KMS-11 (cell line): ENCODE data around the gene FER.

Source experiments
- H2AFZ ChIP-seq: fragments of 200-600 bp; sonication (generic); 2 replicates; pipeline ENCODE4 v1.6.1; 2016; ENCODE audit warnings: antibody characterized with exemption, mixed run types, low read depth
- H3K27ac ChIP-seq: fragments of 200-600 bp; sonication (generic); 2 replicates; pipeline ENCODE4 v1.6.1; 2016; ENCODE audit warnings: mild to moderate bottlenecking, mixed run types
- H3K27me3 ChIP-seq: fragments of 200-600 bp; sonication (generic); 2 replicates; pipeline ENCODE4 v1.6.1; 2017; ENCODE audit warnings: mild to moderate bottlenecking, low read depth, mixed run types, moderate library complexity; ENCODE audit not compliant: insufficient read depth
- H3K36me3 ChIP-seq: fragments of 200-600 bp; sonication (generic); 2 replicates; pipeline ENCODE4 v1.6.1; 2017; ENCODE audit warnings: mild to moderate bottlenecking, mixed run types; ENCODE audit not compliant: insufficient read depth
- H3K4me1 ChIP-seq: fragments of 200-600 bp; sonication (generic); 2 replicates; pipeline ENCODE4 v1.6.1; 2016; ENCODE audit warnings: mild to moderate bottlenecking, low read depth, mixed run types; ENCODE audit not compliant: poor library complexity, severe bottlenecking
- H3K4me2 ChIP-seq: fragments of 200-600 bp; sonication (generic); 2 replicates; pipeline ENCODE4 v1.7.0; 2016; ENCODE audit warnings: mild to moderate bottlenecking, mixed run types
- H3K4me3 ChIP-seq: fragments of 200-600 bp; sonication (generic); IDR thresholded peaks from 2 replicates; pipeline ENCODE4 v1.6.1; 2017; ENCODE audit warnings: low read depth, low read length, mixed read lengths; ENCODE audit not compliant: insufficient read depth
- H3K79me2 ChIP-seq: fragments of 200-600 bp; sonication (generic); 2 replicates; pipeline ENCODE4 v1.6.1; 2016; ENCODE audit warnings: low read depth, mixed run types; ENCODE audit not compliant: insufficient read depth
- H3K9ac ChIP-seq: fragments of 200-600 bp; sonication (generic); 2 replicates; pipeline ENCODE4 v1.6.1; 2016; ENCODE audit warnings: mild to moderate bottlenecking, mixed run types
- H4K20me1 ChIP-seq: fragments of 200-600 bp; sonication (generic); 2 replicates; pipeline ENCODE4 v1.6.1; 2016; ENCODE audit warnings: mild to moderate bottlenecking, mixed run types; ENCODE audit not compliant: insufficient read depth
- CTCF ChIP-seq: fragments of 200-600 bp; sonication (generic); conservative IDR thresholded peaks from 2 replicates; pipeline ENCODE4 v1.6.1; 2017; ENCODE audit warnings: low read depth, mild to moderate bottlenecking, antibody characterized with exemption, low read length, moderate library complexity, mixed read lengths

Gene FER

DNA sequence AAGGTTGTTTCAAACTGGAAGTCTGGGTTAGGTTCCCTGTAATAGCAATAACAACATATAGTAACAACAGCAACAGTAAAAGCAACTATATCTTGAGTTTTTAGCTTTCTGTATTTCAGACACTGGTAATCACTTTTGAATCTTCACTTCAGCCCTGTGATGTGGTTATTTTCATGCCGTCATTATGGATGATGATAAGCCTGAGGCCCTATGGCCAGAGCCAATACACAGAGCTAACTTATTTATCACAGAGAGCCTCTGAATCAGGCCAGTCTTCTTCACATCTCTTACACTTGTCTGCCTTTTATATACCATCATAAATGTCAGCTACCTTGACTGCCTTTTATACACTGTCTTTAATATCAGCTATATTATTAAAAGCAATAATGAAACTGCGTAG, 329.0 kb downstream of the FER start:
- Histone ChIP-seq H3K4me1 (no peaks in the 10 kb centered on the region), H3K27me3 (no peaks in the 10 kb centered on the region), H3K79me2 (no peaks in the 10 kb centered on the region), H3K27ac (no peak overlapping the region), H3K9ac (no peak overlapping the region), H4K20me1 (no peaks in the 10 kb centered on the region), H3K4me2 (no peak overlapping the region), H3K36me3 (no peaks in the 10 kb centered on the region), H2AFZ (no peak overlapping the region), H3K4me3 (no peak overlapping the region)
- no peak for TF ChIP-seq CTCF

DNA sequence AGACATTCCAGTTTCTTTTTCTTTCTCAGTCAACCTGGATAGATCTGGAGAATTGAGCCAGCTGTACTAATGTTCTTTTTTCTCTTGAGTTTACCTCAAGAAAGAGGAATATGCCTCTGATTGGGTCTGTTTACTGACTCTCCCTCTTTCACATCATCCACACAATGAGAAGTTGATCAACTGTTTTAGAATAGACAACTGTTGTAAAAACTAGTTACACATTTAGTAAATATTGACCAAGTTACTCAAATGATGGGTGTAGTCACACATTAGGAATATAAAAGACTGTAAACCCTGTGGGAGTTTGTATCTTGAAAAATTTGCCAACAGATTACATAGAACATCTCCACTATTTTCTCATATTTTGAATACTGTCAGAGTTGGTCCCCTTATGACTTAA, 330.8 kb downstream of the FER start:
- Histone ChIP-seq H3K36me3 (no peaks in the 10 kb centered on the region), H3K9ac (no peak overlapping the region), H2AFZ (no peak overlapping the region), H3K79me2 (no peaks in the 10 kb centered on the region), H3K27me3 (no peaks in the 10 kb centered on the region), H4K20me1 (no peaks in the 10 kb centered on the region), H3K27ac (no peak overlapping the region), H3K4me3 (no peak overlapping the region), H3K4me2 (no peak overlapping the region), H3K4me1 (no peaks in the 10 kb centered on the region)
- TF ChIP-seq CTCF = no peak

DNA sequence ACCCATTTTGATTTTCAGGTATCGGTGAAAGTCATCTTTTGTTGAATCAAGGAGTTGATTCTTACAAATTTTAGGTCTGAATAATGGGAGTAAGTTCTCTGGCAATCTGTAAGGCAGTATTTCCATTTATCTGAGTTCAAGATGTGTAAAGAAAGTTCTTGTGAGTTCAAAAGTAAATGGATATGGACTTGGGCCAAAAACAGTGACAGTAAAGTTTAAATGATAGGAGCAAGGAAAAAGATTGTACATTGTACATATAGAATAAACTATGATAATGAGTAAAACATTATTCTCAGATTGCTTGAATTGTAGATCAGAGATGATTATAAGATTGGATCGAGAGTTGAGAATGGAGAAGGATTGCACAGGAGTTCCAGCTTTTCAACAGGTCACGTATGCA, 332.8 kb downstream of the FER start:
- Histone ChIP-seq H2AFZ (no peak overlapping the region), H3K4me3 (no peak overlapping the region), H3K9ac (no peak overlapping the region), H3K27ac (no peak overlapping the region), H3K4me1 (no peaks in the 10 kb centered on the region), H3K36me3 (no peaks in the 10 kb centered on the region), H3K27me3 (no peaks in the 10 kb centered on the region), H3K4me2 (no peak overlapping the region), H4K20me1 (no peaks in the 10 kb centered on the region), H3K79me2 (no peaks in the 10 kb centered on the region)
- no peak for TF ChIP-seq CTCF

DNA sequence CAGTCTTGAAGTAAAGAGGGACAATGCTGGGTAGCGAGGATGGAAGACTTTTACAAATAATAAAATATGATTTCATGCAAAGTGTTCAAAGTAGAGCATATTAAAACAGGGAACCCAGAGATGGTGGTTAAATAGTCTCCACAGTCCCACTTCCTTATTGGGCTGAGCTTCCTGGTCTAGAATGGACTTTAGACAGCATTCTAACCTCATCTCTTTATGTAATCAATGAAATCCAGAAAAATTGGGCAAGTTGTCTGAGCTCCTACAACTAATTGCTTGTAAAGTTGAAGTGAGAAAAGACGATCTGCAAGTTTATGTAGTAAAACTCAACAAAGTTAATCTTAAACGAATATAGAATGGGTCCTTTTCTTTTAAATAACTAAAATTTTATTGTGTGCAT, 333.2 kb downstream of the FER start:
- Histone ChIP-seq H2AFZ (no peak overlapping the region), H3K9ac (no peak overlapping the region), H3K36me3 (no peaks in the 10 kb centered on the region), H3K4me3 (no peak overlapping the region), H3K79me2 (no peaks in the 10 kb centered on the region), H3K4me2 (no peak overlapping the region), H3K4me1 (no peaks in the 10 kb centered on the region), H3K27ac (no peak overlapping the region), H3K27me3 (no peaks in the 10 kb centered on the region), H4K20me1 (no peaks in the 10 kb centered on the region)
- TF ChIP-seq CTCF = no peak

- Histone ChIP-seq H3K27me3 (no peaks in the 10 kb centered on the region), H3K4me1 (no peaks in the 10 kb centered on the region), H4K20me1 (no peaks in the 10 kb centered on the region), H3K9ac (no peak overlapping the region), H3K4me3 (no peak overlapping the region), H3K36me3 (no peaks in the 10 kb centered on the region), H3K4me2 (no peak overlapping the region), H3K27ac (no peak overlapping the region), H2AFZ (no peak overlapping the region), H3K79me2 (no peaks in the 10 kb centered on the region)
- no peak for TF ChIP-seq CTCF
Measured at GRCh38 chr5:109083937-109084336, 336.2 kb downstream of the FER start.
